22Rv1 (cell line): ENCODE data around the gene CCDC30.

Experiments
- CTCF ChIP-seq: fragments of 450-650 bp; IDR thresholded peaks from 2 replicates; pipeline ENCODE4 v1.5.1; 2017; ENCODE audit warnings: mild to moderate bottlenecking
- ZFX ChIP-seq: fragments of 450-650 bp; IDR thresholded peaks from 2 replicates; pipeline ENCODE4 v1.6.1; 2017; ENCODE audit warnings: antibody characterized with exemption, borderline replicate concordance

- no peak for TF ChIP-seq CTCF
- no peak for TF ChIP-seq ZFX
Measured at GRCh38 chr1:42681741-42682483, 218.8 kb downstream of the CCDC30 start, which contains the start of gene YBX1.
